ENCODE measurements around the gene INSYN1. TPM values are rescaled to one million over a fixed set of nuclear protein-coding genes. Genes with fewer than 3 reads are reported as not detected.
"Not testable (repeated sequence)": the region's sequence is repeated elsewhere in the genome, so short reads cannot be mapped to it uniquely, and the experiment has no call there.

The INSYN1 gene
- total RNA-seq, 1 experiment from 2014 or later: not detected

- no peak overlapping the region for H3K4me3 Mint-ChIP-seq (ENCODE audit: low read depth, unreplicated experiment)
- no peak for DNase-seq
- H3K27me3 Mint-ChIP-seq (ENCODE audit: unreplicated experiment): peaks cover 47% of the 10 kb centered on the region
- H3K9me3 Mint-ChIP-seq (ENCODE audit: low read depth, unreplicated experiment): no peaks in the 10 kb centered on the region
- TF ChIP-seq CTCF (IDR thresholded peaks at IDR 0.05; ENCODE audit: unreplicated experiment): no peak
- intact Hi-C loops (cut with micrococcal nuclease; ENCODE audit: unreplicated experiment): no loop called here
- BruUV-seq (replicated peaks): no TSS peak
- no peaks in the 10 kb centered on the region for H3K36me3 Mint-ChIP-seq (ENCODE audit: insufficient read depth, unreplicated experiment)
- no peak overlapping the region for H3K27ac Mint-ChIP-seq (ENCODE audit: unreplicated experiment)
- CTCF ChIA-PET: no interaction called here
- H3K4me1 Mint-ChIP-seq (ENCODE audit: low read depth, unreplicated experiment): peaks cover 11% of the 10 kb centered on the region
These were observed 44.4 kb upstream of the INSYN1 start for GRCh38 chr15:73797366-73798158.

- TF ChIP-seq CTCF (IDR thresholded peaks at IDR 0.05; ENCODE audit: unreplicated experiment): no peak
- Mint-ChIP-seq H3K27me3 (ENCODE audit: unreplicated experiment) (peaks cover 39% of the 10 kb centered on the region), H3K4me1 (ENCODE audit: low read depth, unreplicated experiment) (peaks cover 11% of the 10 kb centered on the region), H3K4me3 (ENCODE audit: low read depth, unreplicated experiment) (no peak overlapping the region), H3K9me3 (ENCODE audit: low read depth, unreplicated experiment) (no peaks in the 10 kb centered on the region), H3K27ac (ENCODE audit: unreplicated experiment) (no peak overlapping the region), H3K36me3 (ENCODE audit: insufficient read depth, unreplicated experiment) (no peaks in the 10 kb centered on the region)
- intact Hi-C loops (cut with micrococcal nuclease; ENCODE audit: unreplicated experiment): no loop called here
- no TSS peak for BruUV-seq (replicated peaks)
- no peak for DNase-seq
- CTCF ChIA-PET: no interaction called here
These were observed 43.2 kb upstream of the INSYN1 start for GRCh38 chr15:73796331-73796831.

GRCh38 chr15:73794443-73795133, 41.4 kb upstream of the INSYN1 start:
- Mint-ChIP-seq H3K4me3 (ENCODE audit: low read depth, unreplicated experiment) (no peak overlapping the region), H3K27me3 (ENCODE audit: unreplicated experiment) (peaks cover 28% of the 10 kb centered on the region), H3K9me3 (ENCODE audit: low read depth, unreplicated experiment) (no peaks in the 10 kb centered on the region), H3K27ac (ENCODE audit: unreplicated experiment) (no peak overlapping the region), H3K4me1 (ENCODE audit: low read depth, unreplicated experiment) (no peaks in the 10 kb centered on the region), H3K36me3 (ENCODE audit: insufficient read depth, unreplicated experiment) (no peaks in the 10 kb centered on the region)
- no peak for TF ChIP-seq CTCF (IDR thresholded peaks at IDR 0.05; ENCODE audit: unreplicated experiment)
- DNase-seq: no peak
- CTCF ChIA-PET: interaction anchor here (1.1 to 1.7 kb wide), 2 partner anchors 14 to 22 kb away, joined by 3 to 4 read pairs; no protein-coding TSS in a partner anchor
- intact Hi-C loops (cut with micrococcal nuclease; ENCODE audit: unreplicated experiment): no loop called here
- no TSS peak for BruUV-seq (replicated peaks)

GRCh38 chr15:73792899-73793541, 39.9 kb upstream of the INSYN1 start:
- BruUV-seq (replicated peaks); intact Hi-C loops (cut with micrococcal nuclease; ENCODE audit: unreplicated experiment); H3K4me1 Mint-ChIP-seq (ENCODE audit: low read depth, unreplicated experiment); H3K27ac Mint-ChIP-seq (ENCODE audit: unreplicated experiment); H3K36me3 Mint-ChIP-seq (ENCODE audit: insufficient read depth, unreplicated experiment); H3K4me3 Mint-ChIP-seq (ENCODE audit: low read depth, unreplicated experiment); DNase-seq; H3K9me3 Mint-ChIP-seq (ENCODE audit: low read depth, unreplicated experiment): not testable (repeated sequence)
- H3K27me3 Mint-ChIP-seq (ENCODE audit: unreplicated experiment): peaks cover 37% of the 10 kb centered on the region
- CTCF ChIA-PET: interaction anchor here (1.2 to 1.7 kb wide), 2 partner anchors 12 to 20 kb away, joined by 3 to 4 read pairs; no protein-coding TSS in a partner anchor
